PC-3 (cell line): Measurements from ENCODE around the gene CALR.

Source experiments
- CTCF ChIP-seq: fragments of 300-600 bp; sonication (generic); conservative IDR thresholded peaks from 2 replicates; pipeline ENCODE4 v1.5.1; 2017; ENCODE audit warnings: antibody characterized with exemption, low read depth, mild to moderate bottlenecking, low read length
- EZH2 ChIP-seq: fragments of 300-600 bp; sonication (generic); IDR thresholded peaks from one replicate; pipeline ENCODE4 v1.6.1; 2017; ENCODE audit warnings: antibody characterized with exemption, mild to moderate bottlenecking, low read length; ENCODE audit not compliant: unreplicated experiment
- EZH2phosphoT487 ChIP-seq: fragments of 300-600 bp; sonication (generic); IDR thresholded peaks from 2 replicates; pipeline ENCODE4 v1.6.1; 2018; ENCODE audit warnings: mild to moderate bottlenecking, antibody characterized with exemption, low read length, borderline replicate concordance

- TF ChIP-seq CTCF (no peak), EZH2phosphoT487 (no peak), EZH2 (no peak)
Observed at GRCh38 chr19:12975221-12975741, 36.9 kb downstream of the CALR start.
